GM21786 (cell line): ENCODE data around the gene NR5A2.

Experiments
- ATAC-seq: cut with Tn5 transposase; IDR thresholded peaks from one replicate; pipeline ENCODE4 v1.9.1; 2021; ENCODE audit not compliant: unreplicated experiment

Gene NR5A2

GRCh38 chr1:200062143-200062542, 34.6 kb downstream of the NR5A2 start:
- ATAC-seq, result no peak

- ATAC-seq, result peak; percentile 98
Observed at GRCh38 chr1:200072636-200073285, 45.3 kb downstream of the NR5A2 start.

GRCh38 chr1:200073286-200073637, 45.8 kb downstream of the NR5A2 start:
- no peak for ATAC-seq

- no peak for ATAC-seq
Observed at GRCh38 chr1:200075522-200075921, 48.0 kb downstream of the NR5A2 start.

DNA sequence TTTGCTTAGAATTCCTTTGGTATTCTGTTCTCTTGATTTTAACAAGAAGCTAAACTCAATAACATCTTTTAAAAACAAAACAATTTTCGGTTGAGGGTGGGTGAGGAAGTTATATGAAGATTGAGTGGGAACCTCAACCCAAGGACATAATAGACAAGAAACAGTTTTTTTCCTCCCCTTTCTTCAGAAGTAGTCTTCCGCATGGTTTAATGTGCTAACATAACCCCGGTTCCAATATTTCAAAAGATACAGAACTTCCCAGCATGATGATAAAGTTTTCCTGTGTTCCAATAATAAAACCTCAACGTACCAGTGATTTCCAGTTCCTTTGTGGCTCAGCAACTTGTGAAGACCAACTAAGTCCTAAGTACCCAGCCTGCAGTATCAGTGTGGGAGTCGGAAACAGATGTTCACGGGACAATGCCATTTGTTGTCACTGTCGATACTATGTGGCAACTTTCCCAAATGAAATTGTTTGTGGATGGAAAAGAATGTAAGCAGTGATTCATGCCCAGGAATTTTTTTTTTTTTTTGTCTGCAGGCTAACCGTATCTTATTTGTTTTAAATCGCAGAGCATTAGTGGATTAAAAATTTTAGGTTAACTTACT, 48.5 kb downstream of the NR5A2 start:
- ATAC-seq, result no peak

DNA sequence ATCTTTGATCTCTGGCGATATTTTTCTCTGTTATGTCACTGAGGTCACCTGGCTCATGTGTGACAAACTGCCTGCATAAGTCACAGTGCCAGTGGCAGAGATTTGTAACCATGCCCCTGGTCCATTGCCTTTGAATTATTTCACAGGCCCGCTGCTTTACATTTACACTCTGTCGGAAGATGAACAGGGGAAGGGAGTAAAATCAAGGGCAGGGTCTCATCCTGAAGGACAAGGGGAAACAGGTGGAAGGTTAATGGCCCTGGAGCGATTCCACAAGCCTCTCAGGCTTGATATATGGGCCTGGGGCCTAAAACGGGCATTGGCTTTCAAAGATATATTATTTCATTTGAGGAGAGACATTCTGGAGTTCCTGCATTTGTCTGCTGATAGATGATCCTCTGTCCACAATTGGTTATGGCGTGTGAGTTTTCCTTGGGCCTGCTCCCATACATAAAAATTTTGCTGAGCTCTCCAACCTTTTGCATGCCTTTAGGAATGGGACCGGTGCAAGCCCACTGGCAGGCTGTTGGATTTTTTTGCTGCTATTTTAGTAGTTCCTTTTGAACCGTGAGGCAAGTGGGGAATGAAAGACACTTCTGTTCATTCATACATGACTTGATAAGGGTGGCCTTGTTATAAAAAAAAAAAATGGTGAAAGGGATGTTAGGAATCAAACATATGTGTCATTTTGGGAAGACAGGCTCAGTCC, 51.9 kb downstream of the NR5A2 start:
- no peak for ATAC-seq

GRCh38 chr1:200081151-200081968, 53.9 kb downstream of the NR5A2 start:
- no peak for ATAC-seq

DNA sequence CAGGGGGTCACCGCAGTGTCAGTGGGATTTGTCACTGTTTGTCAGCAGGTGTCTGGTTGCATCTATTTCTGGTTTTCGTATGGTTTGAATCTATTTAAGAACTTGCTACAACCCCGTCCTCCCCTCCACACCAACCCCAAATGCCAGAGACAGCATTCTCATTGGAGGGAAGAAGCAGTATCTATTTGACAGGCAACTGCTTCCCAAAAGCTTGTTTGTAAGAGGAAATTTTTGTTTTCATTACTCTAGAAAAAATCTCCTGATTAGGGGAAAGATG, 54.4 kb downstream of the NR5A2 start:
- no peak for ATAC-seq

- no peak for ATAC-seq
Observed at GRCh38 chr1:200082329-200082728, 54.8 kb downstream of the NR5A2 start.

- ATAC-seq, result no peak
Observed at GRCh38 chr1:200090252-200091159, 63.0 kb downstream of the NR5A2 start.

DNA sequence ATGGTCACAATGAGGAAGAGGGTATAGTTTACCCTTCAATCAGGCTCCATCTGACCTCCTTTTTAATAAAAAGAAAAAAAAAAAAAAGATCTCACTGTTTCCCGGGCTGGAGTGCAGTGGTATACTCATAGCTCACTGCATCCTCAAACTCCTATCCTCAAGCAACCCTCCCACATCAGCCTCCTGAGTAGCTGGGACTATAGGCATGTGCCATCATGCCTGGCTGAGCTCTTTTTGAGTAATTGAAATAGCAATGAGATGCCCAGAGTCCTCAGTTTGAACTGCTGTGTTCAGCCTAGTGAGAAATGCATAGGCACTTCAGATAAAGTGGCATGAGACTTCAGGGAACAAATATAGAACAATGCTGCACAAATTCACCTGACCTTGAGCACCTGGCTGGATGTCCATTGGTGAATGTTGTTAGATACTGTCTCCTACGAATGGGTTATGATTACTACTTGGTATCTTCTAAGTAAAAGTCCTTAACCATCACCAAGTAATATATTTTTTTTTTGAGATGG, 67.6 kb downstream of the NR5A2 start:
- no peak for ATAC-seq

- ATAC-seq, result no peak
Observed at GRCh38 chr1:200096774-200097173, 69.3 kb downstream of the NR5A2 start.

GRCh38 chr1:200099040-200099439, 71.5 kb downstream of the NR5A2 start:
- no peak for ATAC-seq

GRCh38 chr1:200103966-200104583, 76.6 kb downstream of the NR5A2 start:
- no peak for ATAC-seq

GRCh38 chr1:200107004-200107470, 79.5 kb downstream of the NR5A2 start:
- no peak for ATAC-seq

DNA sequence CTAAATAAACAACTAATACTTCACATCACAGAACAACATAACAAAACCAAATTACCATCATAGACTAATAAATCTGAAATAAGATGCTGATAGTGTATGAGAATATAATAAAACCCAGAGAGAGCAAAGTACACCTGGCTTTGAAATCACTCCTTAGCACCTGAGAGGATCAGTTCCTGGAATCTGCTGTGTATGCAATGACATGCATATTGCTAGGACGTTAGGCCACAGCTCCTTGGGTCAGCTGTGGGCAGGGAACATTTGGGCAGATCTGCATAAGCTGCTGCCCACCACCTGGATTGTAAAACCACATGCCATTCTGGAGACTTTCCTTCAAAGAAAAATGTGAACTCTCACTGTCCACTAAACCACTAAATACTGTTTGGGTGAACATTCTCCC, 81.1 kb downstream of the NR5A2 start:
- no peak for ATAC-seq

DNA sequence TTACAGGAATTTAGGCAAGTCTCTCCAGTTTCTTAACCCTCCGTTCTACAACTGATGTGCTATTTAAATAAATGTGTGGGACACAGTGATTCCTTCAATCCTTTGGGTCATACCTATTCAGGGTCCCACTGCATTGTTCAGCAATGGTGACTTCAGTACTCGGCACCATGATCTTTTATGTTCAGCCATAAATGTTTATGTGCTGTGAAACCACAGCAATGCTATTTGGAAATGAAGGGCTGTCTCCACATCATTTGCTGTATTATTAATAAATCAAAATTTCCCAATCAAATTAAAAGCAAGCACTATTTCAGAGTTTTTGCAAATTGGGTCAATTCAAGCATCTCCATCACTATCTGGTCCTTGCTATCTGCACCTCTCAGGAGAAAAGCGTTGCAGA, 84.8 kb downstream of the NR5A2 start:
- no peak for ATAC-seq

- ATAC-seq, result no peak
Observed at GRCh38 chr1:200115532-200115931, 88.0 kb downstream of the NR5A2 start.

DNA sequence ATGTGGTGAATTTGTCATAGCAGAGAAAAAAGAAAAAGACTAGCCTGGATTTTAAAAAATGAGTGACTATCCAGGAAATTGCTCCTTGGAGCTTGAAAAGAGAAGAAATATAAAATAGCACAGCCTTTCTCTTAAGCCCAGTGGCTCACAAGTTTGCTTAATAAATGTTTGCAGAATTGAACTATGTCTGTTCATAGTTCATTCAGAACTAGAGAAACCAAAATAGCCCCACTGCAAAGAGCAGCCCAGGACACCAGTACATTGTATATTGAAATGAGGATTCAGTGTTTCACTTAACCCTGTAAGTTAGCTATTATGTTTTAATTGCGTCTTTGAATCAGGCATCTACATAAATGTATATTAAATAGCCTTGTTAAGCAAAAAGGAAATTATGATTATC, 88.8 kb downstream of the NR5A2 start:
- no peak for ATAC-seq
